SK-N-SH (cell line): ENCODE results near the gene UST.

ENCODE experiments used
- CTCF ChIP-seq: fragments of 200-600 bp; sonication (generic); IDR thresholded peaks from 2 replicates; pipeline ENCODE4 v1.6.1; 2017; ENCODE audit warnings: antibody characterized with exemption, mild to moderate bottlenecking, moderate library complexity
- JUND ChIP-seq: IDR thresholded peaks from 2 replicates; pipeline ENCODE4 v1.4.0; 2012
- RFX5 ChIP-seq: IDR thresholded peaks from 2 replicates; pipeline ENCODE4 v1.6.1; 2012; ENCODE audit warnings: mild to moderate bottlenecking, improper control_type of control experiment, low read length

DNA sequence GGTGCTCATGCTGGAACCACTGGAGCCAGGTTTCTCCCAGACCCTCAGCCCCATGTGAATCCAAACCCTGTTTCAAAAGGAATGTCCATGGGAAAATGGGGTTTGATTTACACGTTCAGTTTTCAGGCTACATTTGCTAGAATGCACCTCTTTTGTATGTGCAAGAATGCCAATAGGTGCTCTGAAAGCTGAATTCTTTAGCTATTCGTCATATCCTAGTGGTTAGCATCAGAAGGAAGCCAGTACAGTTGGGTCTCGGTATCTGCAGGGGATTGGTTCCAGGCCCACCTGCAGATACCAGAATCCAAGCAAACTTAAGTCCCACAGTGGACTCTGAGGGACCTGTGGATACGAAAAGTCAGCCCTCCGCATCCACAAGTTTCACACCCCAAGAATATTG is 93.4 kb downstream of the UST start:
- TF ChIP-seq CTCF: no peak
- TF ChIP-seq JUND: peak; percentile 27; the same call in 1 of the 2 replicates
- TF ChIP-seq RFX5: no peak
